ENCODE results near the gene SLC22A15.
A peak's percentile ranks its signal among the peaks of the same experiment; 100 is the strongest.
"Not testable (repeated sequence)": the region's sequence is repeated elsewhere in the genome, so short reads cannot be mapped to it uniquely, and the experiment has no call there.

SLC22A15 gene

GRCh38 chr1:115982400-115982799 is 6.1 kb downstream of the SLC22A15 start:
- no peak for DNase-seq

DNA sequence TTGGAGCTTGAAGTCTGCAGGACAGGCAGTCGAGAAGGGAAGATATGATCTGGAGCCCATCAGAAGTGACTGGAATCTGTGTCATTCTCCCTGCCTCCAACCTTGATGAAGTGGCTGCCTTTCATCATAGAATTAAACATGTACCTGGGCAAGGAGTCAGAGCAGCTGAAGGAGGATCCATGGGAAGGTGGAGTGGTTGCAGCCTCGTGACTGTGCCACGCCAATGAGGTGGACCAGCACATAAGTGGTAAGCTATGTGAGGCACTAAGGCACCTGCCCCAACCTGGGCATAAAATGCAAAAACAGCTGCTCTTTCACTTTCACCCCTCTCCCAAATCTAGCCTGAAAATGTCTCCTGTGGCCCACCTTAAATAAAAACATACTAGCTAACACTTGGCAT is 7.3 kb downstream of the SLC22A15 start:
- DNase-seq: no peak

DNA sequence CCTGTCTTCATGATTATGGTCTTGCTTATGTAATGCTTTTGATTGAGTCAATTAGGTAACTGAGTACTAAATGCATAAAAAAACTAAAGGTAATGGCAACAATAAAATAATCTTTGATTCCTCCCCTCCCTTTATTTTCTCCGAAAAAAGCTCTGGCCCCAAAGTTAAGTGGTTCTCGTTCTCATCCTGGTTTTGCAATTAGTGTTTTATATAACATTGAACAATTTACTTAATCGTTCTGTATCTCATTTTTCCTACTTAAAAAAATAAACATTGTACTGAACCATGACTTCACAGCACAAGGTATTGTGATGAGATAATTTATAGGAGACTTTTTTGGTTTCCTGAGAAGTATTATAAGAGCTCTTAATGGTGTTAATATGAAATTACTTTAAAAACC is 11.3 kb downstream of the SLC22A15 start:
- DNase-seq: no peak

DNA sequence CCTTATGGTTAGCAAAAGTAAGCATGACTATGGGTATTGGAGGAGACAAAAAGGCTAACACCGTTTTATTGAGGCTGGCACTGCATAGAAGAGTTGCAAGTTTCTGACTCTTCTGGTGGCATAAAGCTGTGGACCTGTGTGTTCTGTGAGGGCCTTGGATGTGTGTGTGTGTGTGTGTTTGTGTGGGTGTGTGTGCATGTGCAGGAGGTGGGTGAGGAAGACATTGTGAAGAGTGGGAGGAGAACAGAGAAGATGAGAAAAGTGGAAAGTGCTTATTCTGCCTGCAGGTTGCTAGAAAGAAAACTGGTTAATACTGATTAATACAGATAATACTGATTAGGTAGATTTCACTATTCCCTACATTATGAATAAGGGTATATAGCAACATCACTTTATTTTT is 12.6 kb downstream of the SLC22A15 start:
- no peak for DNase-seq

GRCh38 chr1:115989699-115990098 is 13.4 kb downstream of the SLC22A15 start:
- no peak for DNase-seq

DNA sequence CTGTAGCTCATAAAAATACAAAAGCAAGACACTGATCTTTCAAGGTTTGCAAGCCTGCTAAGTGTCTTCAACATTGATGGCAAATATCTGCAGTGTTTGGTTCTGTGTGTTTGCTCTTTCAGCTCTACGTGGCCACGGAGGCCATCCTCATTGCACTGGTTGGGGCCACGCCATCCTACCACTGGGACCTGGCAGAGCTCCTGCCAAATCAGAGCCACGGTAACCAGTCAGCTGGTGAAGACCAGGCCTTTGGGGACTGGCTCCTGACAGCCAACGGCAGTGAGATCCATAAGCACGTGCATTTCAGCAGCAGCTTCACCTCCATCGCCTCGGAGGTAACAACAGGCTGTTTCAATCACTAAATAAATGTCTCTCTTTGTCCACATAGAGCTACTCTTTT is 15.6 kb downstream of the SLC22A15 start:
- no peak for DNase-seq

- DNase-seq: not testable (repeated sequence)
Measured at GRCh38 chr1:115997921-115998320, 21.6 kb downstream of the SLC22A15 start.

DNA sequence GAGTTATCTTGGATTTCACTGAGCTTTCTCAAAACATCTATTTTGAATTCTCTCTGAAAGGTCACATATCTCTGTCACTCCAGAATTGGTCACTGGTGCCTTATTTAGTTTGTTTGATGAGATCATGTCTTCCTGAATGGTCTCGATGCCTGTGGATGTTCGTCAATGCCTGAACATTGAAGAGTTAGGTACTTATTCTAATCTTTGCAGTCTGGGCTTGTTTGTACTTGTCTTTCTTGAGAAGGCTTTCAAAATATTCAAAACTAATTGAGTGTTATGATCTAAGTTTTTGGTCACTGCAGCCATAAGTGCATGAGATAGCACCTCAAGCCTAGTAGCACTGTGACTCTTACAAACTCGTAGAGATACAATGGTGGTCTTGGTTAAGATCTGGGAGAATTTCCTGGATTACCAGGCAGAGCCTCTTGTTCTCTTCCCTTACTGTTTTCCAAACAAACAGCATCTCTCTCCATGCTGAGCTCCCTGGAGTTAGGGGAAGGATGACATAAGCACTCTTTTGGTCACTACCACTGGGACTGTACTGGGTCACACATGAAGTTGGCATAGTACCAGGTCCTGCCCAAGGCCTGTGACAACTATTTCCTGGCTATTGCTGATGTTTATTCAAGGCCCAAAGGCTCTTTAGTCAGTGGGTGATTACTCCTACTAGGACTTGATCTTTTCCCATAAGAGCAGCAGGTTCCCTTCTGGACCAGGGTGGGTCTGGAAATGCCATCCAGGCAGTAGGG is 25.6 kb downstream of the SLC22A15 start:
- no peak for DNase-seq

DNA sequence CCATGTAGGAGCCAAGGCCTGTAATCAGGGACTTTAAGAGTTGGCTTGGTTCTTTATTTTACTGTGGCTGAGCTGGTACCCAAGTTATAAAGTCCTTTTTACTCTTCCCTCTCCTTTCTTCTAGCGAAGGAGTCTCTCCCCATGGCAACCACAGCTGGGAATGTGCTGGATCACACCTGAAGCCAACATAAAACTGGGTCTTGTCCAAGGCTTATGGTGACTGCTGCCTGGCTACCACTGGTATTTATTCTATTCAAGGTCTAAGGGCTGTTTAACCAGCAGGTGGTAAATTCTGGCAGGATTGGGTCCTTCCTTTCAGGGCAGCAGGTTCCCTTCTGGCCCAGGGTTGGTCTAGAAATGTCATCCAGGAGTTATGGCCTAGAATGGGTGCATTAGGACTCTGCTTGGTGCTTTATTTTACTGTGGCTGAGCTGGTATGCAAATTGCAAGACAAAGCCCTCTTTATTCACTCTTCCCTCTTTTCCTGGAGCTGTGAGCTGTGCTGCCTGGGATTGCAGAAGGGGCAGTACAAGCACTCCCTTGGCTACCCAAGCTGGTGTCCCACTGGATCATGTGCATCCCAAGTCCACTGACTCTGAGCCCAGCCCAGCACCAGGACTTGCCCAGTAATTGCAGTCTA is 26.6 kb downstream of the SLC22A15 start:
- peak; percentile 8 for DNase-seq

GRCh38 chr1:116003823-116004222 is 27.5 kb downstream of the SLC22A15 start:
- no peak for DNase-seq

- DNase-seq: no peak
Measured at GRCh38 chr1:116006486-116006964, 30.2 kb downstream of the SLC22A15 start.

DNA sequence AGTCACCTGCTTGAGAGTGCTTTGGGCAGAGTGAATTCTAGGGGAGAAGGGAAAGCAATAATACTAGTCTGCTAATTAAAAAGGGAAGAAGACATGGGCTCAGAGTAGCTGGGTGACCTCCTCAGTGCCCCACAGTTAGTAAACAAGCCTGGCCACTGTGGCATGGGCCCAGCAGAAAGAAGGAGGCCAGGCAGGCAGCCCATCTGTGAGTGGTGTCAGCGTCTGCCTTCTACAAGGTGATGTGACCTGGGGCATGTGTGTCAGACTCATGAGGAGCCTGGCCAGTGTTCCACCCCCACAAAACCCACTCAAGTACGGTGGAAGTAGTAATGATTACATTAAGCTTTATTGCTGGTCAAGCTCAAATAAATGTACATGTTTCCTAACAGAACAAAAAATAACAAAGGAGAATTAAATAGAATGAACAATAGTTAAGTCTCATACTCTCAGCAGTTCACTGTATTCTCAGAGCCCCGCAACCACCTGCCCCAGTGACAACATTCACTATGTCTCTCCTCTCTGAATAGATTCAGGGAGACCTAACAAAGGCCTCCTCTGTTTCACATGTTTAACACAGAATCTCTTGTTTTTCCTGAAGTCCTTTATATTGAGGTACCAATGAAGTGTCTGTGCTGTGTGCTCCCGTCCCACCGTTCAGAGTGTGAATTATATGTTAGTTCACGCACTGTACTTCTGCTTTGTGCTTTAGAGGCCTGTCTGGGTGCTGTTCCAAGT is 32.5 kb downstream of the SLC22A15 start:
- no peak for DNase-seq

- DNase-seq: no peak
Measured at GRCh38 chr1:116012716-116013115, 36.4 kb downstream of the SLC22A15 start.

DNA sequence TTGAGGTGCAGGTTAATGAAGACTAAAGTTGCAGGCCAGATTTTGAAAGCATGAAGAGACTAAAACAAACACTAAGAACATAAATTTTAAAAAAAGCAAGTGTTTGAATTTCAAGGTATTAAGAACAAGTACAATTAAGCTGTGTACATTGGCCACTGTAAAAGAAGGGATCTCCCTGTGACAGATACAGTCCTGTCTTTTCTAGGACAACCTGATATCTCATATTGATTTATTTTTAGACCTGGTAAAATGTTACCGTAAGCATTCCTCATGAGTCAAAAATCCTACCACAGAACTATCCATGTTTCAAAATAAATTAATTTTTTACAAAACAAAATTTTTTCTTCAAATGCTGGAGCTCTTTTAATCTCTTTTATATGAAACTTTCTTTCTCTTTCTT is 39.4 kb downstream of the SLC22A15 start:
- no peak for DNase-seq

GRCh38 chr1:116018007-116018406 is 41.7 kb downstream of the SLC22A15 start:
- DNase-seq: no peak

GRCh38 chr1:116019653-116020253 is 43.4 kb downstream of the SLC22A15 start:
- DNase-seq: no peak

GRCh38 chr1:116020668-116021272 is 44.5 kb downstream of the SLC22A15 start:
- peak; percentile 70 for DNase-seq

- no peak for DNase-seq
Measured at GRCh38 chr1:116024626-116025025, 48.3 kb downstream of the SLC22A15 start.

DNA sequence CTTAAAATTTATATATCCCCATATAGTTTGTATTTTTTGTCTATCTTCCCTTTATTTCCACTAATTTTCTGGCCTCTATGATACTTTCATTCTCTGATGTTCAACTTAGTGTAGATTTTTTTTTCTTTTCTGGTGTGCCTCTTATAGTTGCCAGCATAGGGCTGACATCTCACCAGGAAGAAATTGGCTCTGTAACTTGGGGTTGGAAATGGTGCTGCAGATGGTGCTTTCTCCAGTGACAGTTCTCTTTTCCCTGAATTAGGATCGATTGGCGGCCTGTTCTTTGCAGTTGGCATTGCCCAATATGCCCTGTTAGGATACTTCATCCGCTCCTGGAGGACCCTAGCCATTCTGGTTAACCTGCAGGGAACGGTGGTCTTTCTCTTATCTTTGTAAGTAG is 50.3 kb downstream of the SLC22A15 start:
- no peak for DNase-seq

GRCh38 chr1:116031302-116031835 is 55.1 kb downstream of the SLC22A15 start:
- DNase-seq: no peak

GRCh38 chr1:116033322-116033721 is 57.0 kb downstream of the SLC22A15 start:
- peak; percentile 73 for DNase-seq

GRCh38 chr1:116036255-116036654 is 59.9 kb downstream of the SLC22A15 start:
- DNase-seq: no peak

DNA sequence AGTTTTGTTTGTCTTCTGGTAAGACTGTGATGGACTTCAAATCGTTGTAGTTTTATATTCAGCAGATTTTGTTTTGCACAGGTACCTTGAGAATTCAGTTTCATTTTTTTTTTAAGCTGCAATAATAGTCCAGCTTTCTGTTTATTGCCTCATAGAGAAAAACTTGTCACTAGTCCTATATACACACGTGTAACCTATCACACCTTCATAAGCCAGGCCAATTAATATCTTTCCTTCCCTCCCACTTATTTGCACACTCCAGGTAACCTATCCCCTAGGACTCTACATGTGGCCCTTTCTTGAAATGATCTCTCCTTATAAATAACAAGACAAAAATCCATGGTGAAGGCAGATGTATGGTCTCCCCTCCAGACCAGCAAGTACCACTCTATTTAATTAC is 62.4 kb downstream of the SLC22A15 start:
- DNase-seq: no peak
